ENCODE measurements around the gene DENND10. TPM values are rescaled to one million over a fixed set of nuclear protein-coding genes. Genes with fewer than 3 reads are reported as not detected.

The DENND10 gene
- total RNA-seq, 2 donors from 2014 or later: 23.3 to 42.7 TPM

DNA sequence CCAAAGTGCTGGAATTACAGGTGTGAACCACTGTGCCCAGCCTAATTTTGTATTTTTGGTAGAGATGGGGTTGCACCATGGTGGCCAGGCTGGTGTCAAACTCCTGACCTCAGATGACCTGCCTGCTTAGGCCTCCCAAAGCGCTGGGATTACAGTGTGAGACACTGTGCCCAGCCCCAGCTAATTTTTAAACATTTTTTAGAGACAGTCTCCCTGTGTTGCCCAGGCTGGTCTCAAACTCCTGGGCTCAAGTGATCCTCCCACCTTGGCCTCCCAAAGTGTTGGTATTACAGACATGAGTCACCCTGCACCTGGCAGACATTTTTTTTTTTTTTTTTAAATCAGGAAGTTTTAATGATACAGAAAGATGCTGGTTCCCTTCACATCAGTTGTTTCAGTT lies 15.5 kb downstream of the DENND10 start:
- Histone ChIP-seq H3K36me3 (no peaks in the 10 kb centered on the region), H3K4me1 (no peaks in the 10 kb centered on the region), H3K9me3 (no peaks in the 10 kb centered on the region), H3K27me3 (no peaks in the 10 kb centered on the region), H3K27ac (no peak overlapping the region), H3K4me3 (no peak overlapping the region), H3K9ac (ENCODE audit: low read depth in 2 of 2, low read length in 2 of 2) (no peak overlapping the region)
- TF ChIP-seq, protein P1, sequence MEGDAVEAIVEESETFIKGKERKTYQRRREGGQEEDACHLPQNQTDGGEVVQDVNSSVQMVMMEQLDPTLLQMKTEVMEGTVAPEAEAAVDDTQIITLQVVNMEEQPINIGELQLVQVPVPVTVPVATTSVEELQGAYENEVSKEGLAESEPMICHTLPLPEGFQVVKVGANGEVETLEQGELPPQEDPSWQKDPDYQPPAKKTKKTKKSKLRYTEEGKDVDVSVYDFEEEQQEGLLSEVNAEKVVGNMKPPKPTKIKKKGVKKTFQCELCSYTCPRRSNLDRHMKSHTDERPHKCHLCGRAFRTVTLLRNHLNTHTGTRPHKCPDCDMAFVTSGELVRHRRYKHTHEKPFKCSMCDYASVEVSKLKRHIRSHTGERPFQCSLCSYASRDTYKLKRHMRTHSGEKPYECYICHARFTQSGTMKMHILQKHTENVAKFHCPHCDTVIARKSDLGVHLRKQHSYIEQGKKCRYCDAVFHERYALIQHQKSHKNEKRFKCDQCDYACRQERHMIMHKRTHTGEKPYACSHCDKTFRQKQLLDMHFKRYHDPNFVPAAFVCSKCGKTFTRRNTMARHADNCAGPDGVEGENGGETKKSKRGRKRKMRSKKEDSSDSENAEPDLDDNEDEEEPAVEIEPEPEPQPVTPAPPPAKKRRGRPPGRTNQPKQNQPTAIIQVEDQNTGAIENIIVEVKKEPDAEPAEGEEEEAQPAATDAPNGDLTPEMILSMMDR (IDR thresholded peaks at IDR 0.05): no peak
- DNase-seq: no peak
- intact Hi-C loops (cut with DNase I): loop anchor here (10.0 kb wide), 1 partner anchor 55 kb away; no protein-coding TSS in a partner anchor

DNA sequence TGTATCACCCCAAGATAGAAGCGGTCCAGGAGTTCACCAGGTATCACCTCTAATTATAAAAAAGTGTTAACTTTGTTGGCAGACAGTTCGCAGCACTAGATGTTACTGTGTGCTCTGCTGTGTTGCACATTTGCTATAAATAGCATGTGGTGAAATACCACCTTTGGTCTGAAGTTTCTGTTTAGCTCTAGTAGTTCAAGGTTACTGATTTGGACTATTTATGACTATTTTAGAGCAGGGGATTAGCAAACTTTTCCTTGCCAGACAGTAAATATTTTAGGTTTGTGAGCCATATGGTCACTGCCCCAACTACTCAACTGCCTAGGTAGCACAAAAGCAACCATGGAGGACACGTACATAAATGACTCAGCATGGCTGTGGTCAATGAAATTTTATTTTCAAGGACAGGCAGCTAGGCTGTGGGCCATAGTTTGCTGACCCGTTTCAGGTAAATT lies 16.5 kb downstream of the DENND10 start:
- H3K27ac ChIP-seq: no peak overlapping the region
- intact Hi-C loops (cut with DNase I): no loop called here
- no peak for DNase-seq

DNA sequence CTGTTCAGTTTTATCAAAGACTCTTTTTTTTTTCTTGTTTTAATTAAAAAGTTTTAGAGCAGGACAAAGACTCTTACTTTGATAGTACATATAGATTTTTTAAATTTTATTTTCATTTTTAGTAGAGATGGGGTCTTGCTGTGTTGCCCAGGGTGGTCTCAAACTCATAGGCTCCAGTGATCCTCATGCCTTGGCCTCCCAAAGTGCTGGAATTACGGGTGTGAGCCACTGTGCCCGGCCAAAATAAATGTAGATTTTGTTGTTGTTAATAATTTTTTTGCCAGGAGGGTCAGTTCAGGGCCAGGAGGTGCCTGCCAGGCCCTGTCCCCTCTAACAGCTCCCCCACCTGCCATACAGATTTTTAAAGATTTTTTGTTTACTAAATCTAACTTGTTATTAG lies 17.0 kb downstream of the DENND10 start:
- Histone ChIP-seq H3K27ac (no peak overlapping the region), H3K9ac (ENCODE audit: low read depth in 2 of 2, low read length in 2 of 2) (no peak overlapping the region), H3K9me3 (no peaks in the 10 kb centered on the region), H3K4me1 (no peaks in the 10 kb centered on the region), H3K4me3 (no peak overlapping the region), H3K27me3 (no peaks in the 10 kb centered on the region), H3K36me3 (no peaks in the 10 kb centered on the region)
- TF ChIP-seq, protein P1 (IDR thresholded peaks at IDR 0.05): no peak
- no peak for DNase-seq
- intact Hi-C loops (cut with DNase I): no loop called here

More for the DNA sequence above, 16.5 kb downstream of the DENND10 start:
- no peaks in the 10 kb centered on the region for H3K9me3 ChIP-seq
- no peak overlapping the region for H3K9ac ChIP-seq (ENCODE audit: low read depth in 2 of 2, low read length in 2 of 2)
- H3K4me1 ChIP-seq: no peaks in the 10 kb centered on the region
- TF ChIP-seq, protein P1 (IDR thresholded peaks at IDR 0.05): no peak
- H3K36me3 ChIP-seq: no peaks in the 10 kb centered on the region
- H3K27me3 ChIP-seq: no peaks in the 10 kb centered on the region
- no peak overlapping the region for H3K4me3 ChIP-seq

DNA sequence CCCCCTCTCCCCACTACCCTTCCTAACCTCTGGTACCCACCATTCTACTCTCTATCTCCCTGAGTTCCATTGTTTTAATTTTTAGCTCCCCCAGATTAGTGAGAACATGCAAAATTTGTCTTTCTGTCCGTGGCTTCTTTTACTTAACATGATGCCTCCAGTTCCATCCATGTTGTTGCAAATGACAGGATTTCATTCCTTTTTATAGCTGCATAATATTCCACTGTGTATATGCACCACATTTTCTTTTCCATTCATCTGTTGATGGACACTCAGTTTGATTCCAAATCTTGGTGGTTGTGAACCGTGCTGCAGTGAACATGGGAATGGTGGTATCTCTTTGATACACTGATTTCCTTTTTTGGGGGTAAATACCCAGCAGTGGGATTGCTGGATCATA lies 22.0 kb downstream of the DENND10 start:
- H3K27me3 ChIP-seq: no peaks in the 10 kb centered on the region
- H3K9ac ChIP-seq (ENCODE audit: low read depth in 2 of 2, low read length in 2 of 2): no peak overlapping the region
- no peak overlapping the region for H3K27ac ChIP-seq
- H3K9me3 ChIP-seq: no peaks in the 10 kb centered on the region
- H3K36me3 ChIP-seq: no peaks in the 10 kb centered on the region
- no peak overlapping the region for H3K4me3 ChIP-seq
- no peak for DNase-seq
- no peaks in the 10 kb centered on the region for H3K4me1 ChIP-seq
- TF ChIP-seq, protein P1 (IDR thresholded peaks at IDR 0.05): no peak
- intact Hi-C loops (cut with DNase I): no loop called here

DNA sequence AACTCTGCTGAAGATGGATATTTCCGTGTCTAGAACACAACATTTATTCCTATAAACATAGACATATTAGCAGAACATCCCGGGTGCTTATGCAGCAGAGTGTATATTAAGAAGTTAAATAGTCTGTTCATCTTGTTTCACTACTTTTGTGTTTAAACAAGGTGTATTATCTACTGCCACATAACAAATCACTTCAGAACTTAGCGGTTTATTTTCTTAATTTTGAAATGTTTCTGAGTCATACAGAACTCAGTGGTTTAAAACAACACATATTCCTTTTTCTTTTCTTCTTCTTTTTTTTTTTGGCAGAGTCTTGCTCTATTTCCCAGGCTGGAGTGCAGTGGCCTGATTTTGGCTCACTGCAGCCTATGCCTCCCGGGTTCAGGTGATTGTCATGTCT lies 25.8 kb downstream of the DENND10 start:
- Histone ChIP-seq H3K4me1 (no peaks in the 10 kb centered on the region), H3K4me3 (no peak overlapping the region), H3K9me3 (no peaks in the 10 kb centered on the region), H3K36me3 (no peaks in the 10 kb centered on the region), H3K27ac (no peak overlapping the region), H3K9ac (ENCODE audit: low read depth in 2 of 2, low read length in 2 of 2) (no peak overlapping the region), H3K27me3 (no peaks in the 10 kb centered on the region)
- TF ChIP-seq, protein P1 (IDR thresholded peaks at IDR 0.05): no peak
- no peak for DNase-seq
- intact Hi-C loops (cut with DNase I): no loop called here
